Body of pancreas (tissue), 4 donors: ENCODE results near the gene TEX48. TPM values are rescaled to one million over a fixed set of nuclear protein-coding genes. Genes with fewer than 3 reads are reported as not detected.

Experiments
- ATAC-seq: fragments of 150-250 bp; one replicate; pipeline ENCODE4 v1.9.1; 2016
- DNase-seq, 4 donors: peaks; one replicate each; pipeline ENCODE4 v3.0.0-alpha.2; 2019
- H3K27ac ChIP-seq, 4 donors: fragments of 200-600 bp; sonication (generic); 1 replicate in 3 of 4; 2 replicates in 1 of 4; pipeline versions ENCODE4 v1.5.1 to v1.6.1; 2016 to 2019; ENCODE audit warnings: mild to moderate bottlenecking in 1 of 4, mixed read lengths in 1 of 4, moderate library complexity in 1 of 4
- H3K27me3 ChIP-seq, 2 donors: fragments of 200-600 bp; sonication (generic); one replicate each; pipeline ENCODE4 v1.6.0; 2016; ENCODE audit warnings: mild to moderate bottlenecking in 1 of 2
- H3K36me3 ChIP-seq, 2 donors: fragments of 200-600 bp; sonication (generic); replicated peaks in 1 of 2; 2 replicates each; pipeline ENCODE4 v1.5.1; 2016; ENCODE audit warnings: low read depth in 2 of 2; ENCODE audit not compliant: insufficient read depth in 1 of 2
- H3K4me1 ChIP-seq: fragments of 200-600 bp; sonication (generic); one replicate; pipeline ENCODE4 v1.6.0; 2016
- H3K4me3 ChIP-seq, 2 donors: fragments of 200-600 bp; sonication (generic); 1 replicate in 1 of 2; 2 replicates in 1 of 2; pipeline ENCODE4 v1.5.1; 2016 to 2019
- H3K9me3 ChIP-seq, 3 donors: fragments of 200-600 bp; sonication (generic); 1 replicate in 2 of 3; 2 replicates in 1 of 3; pipeline ENCODE4 v1.5.1; 2016
- POLR2A ChIP-seq, 3 donors: fragments of 450-650 bp; IDR thresholded peaks; one replicate each; pipeline ENCODE4 v1.6.1; 2016; ENCODE audit warnings: antibody characterized with exemption in 3 of 3, mild to moderate bottlenecking in 2 of 3
- WGBS, 2 donors: methylation state at CpG; one replicate each; pipeline ENCODE4 v1.1.5; 2017; 5-methylcytosine and 5-hydroxymethylcytosine counted together
- intact Hi-C: fragments of 100-400 bp; cut with DNase I; formaldehyde crosslinking; loops from one replicate; pipeline ENCODE4 v1.15.1; 2023
- total RNA-seq, 2 donors: library from RNA; depleted of rRNA; stranded (reverse); fragments of >200 nt; gene quantifications; one replicate each; pipeline ENCODE4 v1.1.0, GENCODE V29; 2016
- TF ChIP-seq, protein P1 (sequence below), 7 experiments: fragments of 450-650 bp in 4 of 7; fragments of 200-600 bp in 3 of 7; sonication (generic) in 3 of 7; IDR thresholded peaks; one replicate each; pipeline ENCODE4 v1.5.1; 2016 to 2019; ENCODE audit warnings: antibody characterized with exemption in 7 of 7

TEX48 gene
- total RNA-seq, 2 donors from 2014 or later = not detected

DNA sequence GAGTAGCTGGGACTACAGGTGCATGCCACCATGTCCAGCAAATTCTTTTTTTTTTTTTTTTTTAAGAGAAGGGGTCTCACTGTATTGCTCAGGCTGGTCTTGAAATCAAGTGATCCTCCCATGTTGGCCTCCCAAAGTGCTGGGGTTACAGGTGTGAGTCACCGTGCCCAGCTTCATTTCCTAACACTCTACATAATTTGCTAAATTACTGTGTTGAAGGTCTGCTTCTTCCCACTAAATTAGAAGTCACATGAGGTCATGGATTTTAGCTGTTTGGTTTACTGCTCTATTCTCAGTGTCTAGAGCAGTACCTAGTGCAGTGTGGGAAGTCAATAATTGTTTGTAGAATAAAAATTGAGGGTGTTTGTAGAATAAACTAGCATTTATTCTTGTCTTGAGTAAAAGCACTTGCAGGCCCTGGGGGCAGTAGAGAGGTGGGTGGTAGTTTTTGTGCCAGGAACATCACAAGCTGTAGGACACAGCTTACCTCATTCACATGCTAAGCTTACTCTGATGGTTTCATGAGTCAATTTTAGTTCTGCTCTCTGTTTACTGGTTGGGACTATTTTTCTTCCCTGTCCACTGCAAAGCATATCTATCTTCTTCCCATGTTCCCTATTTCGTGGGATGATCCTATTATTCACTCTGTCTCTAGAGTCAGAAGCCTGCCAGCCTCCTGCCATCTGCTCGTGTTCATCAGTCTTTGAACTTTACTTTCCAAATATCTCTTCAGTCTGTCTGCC is 7.0 kb downstream of the TEX48 start:
- ATAC-seq (no peak), DNase-seq (no peak)
- no peak overlapping the region for H3K4me3 ChIP-seq
- no peaks in the 10 kb centered on the region for H3K36me3 ChIP-seq
- 83 to 89% methylated on average over 3 of the region's 3 CpGs for WGBS, 2 donors
- H3K9me3 ChIP-seq = no peaks in the 10 kb centered on the region
- TF ChIP-seq POLR2A (IDR thresholded peaks at IDR 0.05) = no peak
- TF ChIP-seq, protein P1, sequence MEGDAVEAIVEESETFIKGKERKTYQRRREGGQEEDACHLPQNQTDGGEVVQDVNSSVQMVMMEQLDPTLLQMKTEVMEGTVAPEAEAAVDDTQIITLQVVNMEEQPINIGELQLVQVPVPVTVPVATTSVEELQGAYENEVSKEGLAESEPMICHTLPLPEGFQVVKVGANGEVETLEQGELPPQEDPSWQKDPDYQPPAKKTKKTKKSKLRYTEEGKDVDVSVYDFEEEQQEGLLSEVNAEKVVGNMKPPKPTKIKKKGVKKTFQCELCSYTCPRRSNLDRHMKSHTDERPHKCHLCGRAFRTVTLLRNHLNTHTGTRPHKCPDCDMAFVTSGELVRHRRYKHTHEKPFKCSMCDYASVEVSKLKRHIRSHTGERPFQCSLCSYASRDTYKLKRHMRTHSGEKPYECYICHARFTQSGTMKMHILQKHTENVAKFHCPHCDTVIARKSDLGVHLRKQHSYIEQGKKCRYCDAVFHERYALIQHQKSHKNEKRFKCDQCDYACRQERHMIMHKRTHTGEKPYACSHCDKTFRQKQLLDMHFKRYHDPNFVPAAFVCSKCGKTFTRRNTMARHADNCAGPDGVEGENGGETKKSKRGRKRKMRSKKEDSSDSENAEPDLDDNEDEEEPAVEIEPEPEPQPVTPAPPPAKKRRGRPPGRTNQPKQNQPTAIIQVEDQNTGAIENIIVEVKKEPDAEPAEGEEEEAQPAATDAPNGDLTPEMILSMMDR (IDR thresholded peaks at IDR 0.05) = no peak
- peaks cover 14% of the 10 kb centered on the region for H3K4me1 ChIP-seq
- H3K27ac ChIP-seq = no peak overlapping the region
- H3K27me3 ChIP-seq = no peaks in the 10 kb centered on the region
- intact Hi-C loops = no loop called here

DNA sequence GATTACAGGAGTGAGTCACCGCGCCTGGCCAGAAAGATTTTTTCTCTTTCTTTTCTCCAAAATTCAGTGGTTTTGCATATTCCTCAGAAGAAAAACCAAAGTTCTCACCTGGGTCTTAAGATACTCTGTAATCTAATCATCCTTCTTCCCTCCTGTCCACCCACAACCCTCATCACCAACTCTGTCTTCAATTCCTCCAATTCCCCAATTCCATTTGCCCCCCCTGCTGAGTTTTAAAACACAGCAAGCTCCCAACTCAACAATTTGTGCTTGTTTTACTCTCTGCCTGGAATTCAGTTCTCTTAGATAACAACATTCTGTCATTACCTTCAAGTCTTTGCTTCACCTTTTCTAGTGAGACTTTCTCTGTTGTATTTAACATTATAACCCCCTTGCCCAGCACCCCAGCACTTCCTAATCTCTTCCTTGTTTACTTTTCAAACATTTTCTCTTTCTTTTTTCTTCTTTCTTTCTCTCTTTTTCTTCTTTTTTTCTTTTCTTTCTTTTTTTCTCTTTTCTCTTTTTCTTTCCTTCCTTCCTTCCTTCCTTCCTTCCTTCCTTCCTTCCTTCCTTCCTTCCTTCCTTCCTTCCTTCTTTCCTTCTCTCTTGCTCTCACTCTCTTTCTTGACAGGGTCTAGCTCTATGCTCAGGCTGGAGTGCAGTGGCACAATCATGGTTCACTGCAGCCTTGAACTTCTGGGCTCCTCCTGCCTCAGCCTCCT is 7.8 kb downstream of the TEX48 start:
- Histone ChIP-seq H3K36me3 (no peaks in the 10 kb centered on the region), H3K4me1 (peaks cover 14% of the 10 kb centered on the region), H3K9me3 (no peaks in the 10 kb centered on the region), H3K27ac (no peak overlapping the region), H3K4me3 (no peak overlapping the region), H3K27me3 (no peaks in the 10 kb centered on the region)
- 89 to 97% methylated on average over 2 of the region's 2 CpGs for WGBS, 2 donors
- TF ChIP-seq, protein P1 (IDR thresholded peaks at IDR 0.05) = no peak
- TF ChIP-seq POLR2A (IDR thresholded peaks at IDR 0.05) = no peak
- no peak for ATAC-seq
- DNase-seq = no peak
- intact Hi-C loops = no loop called here

DNA sequence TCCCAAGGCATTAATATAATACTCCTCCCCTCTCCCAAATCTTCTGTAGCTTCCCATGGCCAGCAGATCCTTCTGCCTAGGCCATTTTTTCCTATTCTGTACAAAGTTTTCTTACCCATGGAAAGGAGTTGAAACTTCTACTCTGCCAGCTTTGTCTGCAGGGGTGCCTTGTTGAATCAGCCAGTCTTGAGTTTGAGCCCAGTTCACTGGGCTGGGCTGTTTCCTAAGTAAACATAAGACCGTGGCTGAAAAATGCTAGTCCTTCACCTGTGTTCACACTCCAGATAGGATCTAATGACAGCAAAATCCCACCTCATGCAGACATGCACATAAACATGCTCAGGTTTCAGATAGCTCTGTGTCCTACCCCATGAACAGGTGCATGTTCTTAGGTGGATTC is 10.4 kb downstream of the TEX48 start:
- intact Hi-C loops = no loop called here
- TF ChIP-seq, protein P1 (IDR thresholded peaks at IDR 0.05) = no peak
- no peak for TF ChIP-seq POLR2A (IDR thresholded peaks at IDR 0.05)
- Histone ChIP-seq H3K27ac (no peak overlapping the region), H3K4me1 (peaks cover 14% of the 10 kb centered on the region), H3K4me3 (no peak overlapping the region), H3K36me3 (no peaks in the 10 kb centered on the region), H3K27me3 (no peaks in the 10 kb centered on the region), H3K9me3 (no peaks in the 10 kb centered on the region)
- DNase-seq (peak; percentile 38 to 71 (median 60)), ATAC-seq (peak; percentile 74)
- 10 to 11% methylated on average over 1 of the region's 1 CpG for WGBS, 2 donors

DNA sequence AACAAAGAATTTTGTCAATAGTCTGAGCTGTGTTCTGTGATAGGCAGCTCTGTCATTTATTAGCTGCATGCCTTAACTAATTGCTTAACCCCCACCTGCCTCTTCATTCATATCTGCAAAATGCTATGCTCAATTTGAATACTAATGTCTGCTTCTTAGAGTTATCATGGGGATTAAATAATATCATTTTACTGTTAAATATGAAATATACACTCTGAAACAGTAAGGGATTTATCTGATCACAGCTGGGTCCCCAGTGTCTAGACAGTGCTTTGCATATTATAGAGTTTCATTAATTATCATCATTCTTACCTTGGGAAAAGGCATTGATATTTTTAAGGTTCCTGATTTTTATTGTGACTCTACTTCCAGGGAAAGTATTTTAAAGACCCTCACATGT is 12.0 kb downstream of the TEX48 start:
- Histone ChIP-seq H3K4me1 (peaks cover 14% of the 10 kb centered on the region), H3K9me3 (no peaks in the 10 kb centered on the region), H3K4me3 (no peak overlapping the region), H3K36me3 (no peaks in the 10 kb centered on the region), H3K27me3 (no peaks in the 10 kb centered on the region), H3K27ac (no peak overlapping the region)
- TF ChIP-seq, protein P1 (IDR thresholded peaks at IDR 0.05) = no peak
- no peak for TF ChIP-seq POLR2A (IDR thresholded peaks at IDR 0.05)
- intact Hi-C loops = loop anchor here (10.0 kb wide), 1 partner anchor 345 kb away; no protein-coding TSS in a partner anchor
- DNase-seq = no peak
- no peak for ATAC-seq
